Measurements from ENCODE around the gene ACOXL.

GRCh38 chr2:110885256-110885655 is 152.9 kb downstream of the ACOXL start:
- TF ChIP-seq POLR2A (IDR thresholded peaks at IDR 0.05): no peak
- no peak for TF ChIP-seq CTCF (IDR thresholded peaks at IDR 0.05)

Measured in right lobe of liver (tissue), 4 donors.